H9 (cell line): Measurements from ENCODE around the gene DCAF15. TPM values are rescaled to one million over a fixed set of nuclear protein-coding genes. Genes with fewer than 3 reads are reported as not detected.

ENCODE experiments used
- DNase-seq: peaks from one replicate; pipeline ENCODE4 v3.0.0-alpha.2; 2017
- H2AFZ ChIP-seq: one replicate; pipeline ENCODE4 v1.6.1; 2013; ENCODE audit warnings: mild to moderate bottlenecking, low read length, control low read depth, moderate library complexity
- H2AK5ac ChIP-seq: 2 replicates; pipeline ENCODE4 v1.6.1; 2013; ENCODE audit warnings: low read length, control low read depth, mixed read lengths; ENCODE audit not compliant: insufficient read length
- H2BK120ac ChIP-seq: one replicate; pipeline ENCODE4 v1.6.1; 2013; ENCODE audit warnings: low read depth, mild to moderate bottlenecking, low read length, control low read depth, inconsistent platforms; ENCODE audit not compliant: poor library complexity, severe bottlenecking
- H2BK12ac ChIP-seq: 2 replicates; pipeline ENCODE4 v1.6.1; 2013; ENCODE audit warnings: low read length, control low read depth, mixed read lengths, low read depth; ENCODE audit not compliant: insufficient read length
- H2BK15ac ChIP-seq: 2 replicates; pipeline ENCODE4 v1.6.1; 2013; ENCODE audit warnings: low read depth, low read length, control low read depth
- H2BK20ac ChIP-seq: one replicate; pipeline ENCODE4 v1.6.1; 2013; ENCODE audit warnings: low read depth, mild to moderate bottlenecking, low read length, control low read depth, inconsistent platforms; ENCODE audit not compliant: poor library complexity, severe bottlenecking
- H2BK5ac ChIP-seq: 2 replicates; pipeline ENCODE4 v1.6.1; 2013; ENCODE audit warnings: low read length, control low read depth, mixed read lengths; ENCODE audit not compliant: insufficient read length
- H3K14ac ChIP-seq: 2 replicates; pipeline ENCODE4 v1.6.1; 2013; ENCODE audit warnings: low read length, control low read depth; ENCODE audit not compliant: insufficient read depth
- H3K18ac ChIP-seq: 2 replicates; pipeline ENCODE4 v1.6.1; 2013; ENCODE audit warnings: low read depth, mild to moderate bottlenecking, mixed read lengths, low read length, control low read depth; ENCODE audit not compliant: insufficient read length
- H3K23ac ChIP-seq: 2 replicates; pipeline ENCODE4 v1.6.1; 2013; ENCODE audit warnings: low read length, control low read depth, mixed read lengths, low read depth; ENCODE audit not compliant: insufficient read length
- H3K23me2 ChIP-seq: 2 replicates; pipeline ENCODE4 v1.6.1; 2013; ENCODE audit warnings: low read depth, mild to moderate bottlenecking, mixed read lengths, low read length, control low read depth; ENCODE audit not compliant: insufficient read length, poor library complexity, severe bottlenecking
- H3K27ac ChIP-seq: 2 replicates; pipeline ENCODE4 v1.5.1; 2013; ENCODE audit warnings: low read length, control low read depth, mixed read lengths, low read depth; ENCODE audit not compliant: insufficient read length
- H3K27me3 ChIP-seq: 2 replicates; pipeline ENCODE4 v1.6.1; 2013; ENCODE audit warnings: low read length, control low read depth, inconsistent platforms; ENCODE audit not compliant: insufficient read depth
- H3K4ac ChIP-seq: 2 replicates; pipeline ENCODE4 v1.6.1; 2013; ENCODE audit warnings: low read depth, mild to moderate bottlenecking, control low read depth, inconsistent platforms, low read length, moderate library complexity
- H3K4me1 ChIP-seq: 2 replicates; pipeline ENCODE4 v1.6.1; 2013; ENCODE audit warnings: low read length, control low read depth, inconsistent platforms; ENCODE audit not compliant: insufficient read depth
- H3K4me2 ChIP-seq: 2 replicates; pipeline ENCODE4 v1.6.1; 2013; ENCODE audit warnings: low read length, control low read depth, mixed read lengths; ENCODE audit not compliant: insufficient read length, insufficient read depth
- H3K56ac ChIP-seq: 2 replicates; pipeline ENCODE4 v1.6.1; 2013; ENCODE audit warnings: low read depth, mild to moderate bottlenecking, mixed read lengths, low read length, control low read depth; ENCODE audit not compliant: insufficient read length
- H3K79me1 ChIP-seq: 2 replicates; pipeline ENCODE4 v1.6.1; 2013; ENCODE audit warnings: low read depth, mild to moderate bottlenecking, moderate library complexity, low read length, control low read depth, inconsistent platforms; ENCODE audit not compliant: insufficient read depth, poor library complexity, severe bottlenecking
- H3K79me2 ChIP-seq: 2 replicates; pipeline ENCODE4 v1.6.1; 2013; ENCODE audit warnings: low read length, control low read depth, inconsistent platforms; ENCODE audit not compliant: insufficient read depth
- H3K9ac ChIP-seq: 2 replicates; pipeline ENCODE4 v1.6.1; 2013; ENCODE audit warnings: low read length, control low read depth, mixed read lengths; ENCODE audit not compliant: insufficient read length; ENCODE audit errors: extremely low read depth
- H3K9me3 ChIP-seq: one replicate; pipeline ENCODE4 v1.6.1; 2013; ENCODE audit warnings: low read depth, low read length, inconsistent platforms; ENCODE audit not compliant: control insufficient read depth
- H3T11ph ChIP-seq: one replicate; pipeline ENCODE4 v1.6.1; 2013; ENCODE audit warnings: mild to moderate bottlenecking, low read length, control low read depth, inconsistent platforms
- H4K20me1 ChIP-seq: one replicate; pipeline ENCODE4 v1.6.1; 2013; ENCODE audit not compliant: control insufficient read depth, insufficient read length, insufficient read depth
- H4K5ac ChIP-seq: 2 replicates; pipeline ENCODE4 v1.6.1; 2013; ENCODE audit warnings: low read depth, mild to moderate bottlenecking, mixed read lengths, low read length, control low read depth; ENCODE audit not compliant: insufficient read length
- H4K8ac ChIP-seq: replicated peaks from 2 replicates; pipeline ENCODE4 v1.6.1; 2013; ENCODE audit warnings: low read length, control low read depth, mixed read lengths, low read depth; ENCODE audit not compliant: insufficient read length
- H4K91ac ChIP-seq: 2 replicates; pipeline ENCODE4 v1.6.1; 2013; ENCODE audit warnings: low read depth, mild to moderate bottlenecking, moderate library complexity, mixed read lengths, low read length, control low read depth; ENCODE audit not compliant: insufficient read length
- H3K27ac Mint-ChIP-seq, 3 experiments: 2 replicates in 2 of 3; 3 replicates in 1 of 3; pipeline ENCODE4 v1.8.0; 2020 to 2021; ENCODE audit warnings: mixed read lengths in 3 of 3, mild to moderate bottlenecking in 1 of 3, moderate library complexity in 1 of 3
- H3K27me3 Mint-ChIP-seq: 2 replicates; pipeline ENCODE4 v1.8.0; 2021; ENCODE audit warnings: low read depth, mild to moderate bottlenecking, moderate library complexity, mixed read lengths
- H3K36me3 Mint-ChIP-seq, 3 experiments: 2 replicates in 2 of 3; 3 replicates in 1 of 3; pipeline ENCODE4 v1.8.0; 2020 to 2021; ENCODE audit warnings: low read depth in 3 of 3, mixed read lengths in 3 of 3; ENCODE audit not compliant: insufficient read depth in 1 of 3
- H3K4me1 Mint-ChIP-seq, 2 experiments: 2 replicates each; pipeline ENCODE4 v1.8.0; 2020; ENCODE audit warnings: mixed read lengths in 2 of 2
- H3K4me3 Mint-ChIP-seq, 2 experiments: 2 replicates in 1 of 2; 3 replicates in 1 of 2; pipeline ENCODE4 v1.8.0; 2020 to 2021; ENCODE audit warnings: mild to moderate bottlenecking in 2 of 2, mixed read lengths in 2 of 2, moderate library complexity in 1 of 2
- H3K9me3 Mint-ChIP-seq, 2 experiments: 2 replicates in 1 of 2; 3 replicates in 1 of 2; pipeline ENCODE4 v1.8.0; 2020; ENCODE audit warnings: mild to moderate bottlenecking in 2 of 2, mixed read lengths in 2 of 2, moderate library complexity in 1 of 2
- WGBS: extraction: QIAGEN DNeasy Blood & Tissue Kit; methylation state at CpG from one replicate; pipeline ENCODE4 v1.1.7; 2013; ENCODE audit warnings: missing lambda C conversion rate, low lambda C conversion rate, mixed read lengths; ENCODE audit not compliant: insufficient read length; ENCODE audit errors: extremely low coverage; 5-methylcytosine and 5-hydroxymethylcytosine counted together
- total RNA-seq: library from RNA; stranded (reverse); gene quantifications from 2 replicates; pipeline ENCODE4 v1.2.1, GENCODE V29; 2021
- TF ChIP-seq, protein P1 (sequence below): fragments of 200-600 bp; sonication (generic); conservative IDR thresholded peaks from 3 replicates; pipeline ENCODE4 v1.8.0; 2021; ENCODE audit warnings: antibody characterized with exemption, mild to moderate bottlenecking

The DCAF15 gene
- total RNA-seq, 1 experiment from 2014 or later, result 82.5 TPM

DNA sequence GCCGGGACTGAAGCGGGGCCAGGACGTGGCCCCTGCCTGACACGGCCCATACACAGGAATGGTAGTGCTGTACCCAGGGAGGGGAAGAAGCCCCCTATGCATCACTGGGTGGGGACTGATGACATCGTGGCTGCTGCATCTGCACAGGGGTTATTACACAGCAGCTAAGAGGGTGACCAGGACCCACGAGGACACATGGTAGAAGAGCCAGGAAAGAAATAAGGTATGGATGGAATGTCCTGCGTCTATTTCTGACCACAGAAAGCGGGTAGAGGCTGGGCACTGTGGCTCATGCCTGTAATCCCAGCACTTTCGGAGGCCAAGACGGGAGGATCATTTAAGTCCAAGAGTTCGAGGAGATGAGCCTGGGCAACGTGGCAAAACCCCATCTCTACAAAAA, 24.1 kb downstream of the DCAF15 start:
- Histone ChIP-seq H3K18ac (no peak overlapping the region), H2BK20ac (no peak overlapping the region), H3K4ac (no peak overlapping the region), H3K56ac (no peak overlapping the region), H4K5ac (no peak overlapping the region), H2BK15ac (no peak overlapping the region), H2AFZ (no peak overlapping the region), H3K27me3 (no peaks in the 10 kb centered on the region), H3K23me2 (no peaks in the 10 kb centered on the region), H2AK5ac (no peak overlapping the region), H3T11ph (no peak overlapping the region), H3K14ac (no peak overlapping the region), H3K9ac (no peak overlapping the region), H2BK12ac (no peak overlapping the region), H4K91ac (no peak overlapping the region), H3K27ac (no peak overlapping the region), H4K20me1 (no peaks in the 10 kb centered on the region), H2BK5ac (no peak overlapping the region), H4K8ac (no peak overlapping the region), H3K9me3 (no peaks in the 10 kb centered on the region), H3K23ac (no peak overlapping the region), H3K79me1 (no peaks in the 10 kb centered on the region), H3K79me2 (no peaks in the 10 kb centered on the region), H3K4me1 (no peaks in the 10 kb centered on the region), H3K4me2 (no peak overlapping the region), H2BK120ac (no peak overlapping the region)
- H3K4me3 Mint-ChIP-seq, result no peak overlapping the region
- H3K27ac Mint-ChIP-seq, result no peak overlapping the region
- TF ChIP-seq, protein P1, sequence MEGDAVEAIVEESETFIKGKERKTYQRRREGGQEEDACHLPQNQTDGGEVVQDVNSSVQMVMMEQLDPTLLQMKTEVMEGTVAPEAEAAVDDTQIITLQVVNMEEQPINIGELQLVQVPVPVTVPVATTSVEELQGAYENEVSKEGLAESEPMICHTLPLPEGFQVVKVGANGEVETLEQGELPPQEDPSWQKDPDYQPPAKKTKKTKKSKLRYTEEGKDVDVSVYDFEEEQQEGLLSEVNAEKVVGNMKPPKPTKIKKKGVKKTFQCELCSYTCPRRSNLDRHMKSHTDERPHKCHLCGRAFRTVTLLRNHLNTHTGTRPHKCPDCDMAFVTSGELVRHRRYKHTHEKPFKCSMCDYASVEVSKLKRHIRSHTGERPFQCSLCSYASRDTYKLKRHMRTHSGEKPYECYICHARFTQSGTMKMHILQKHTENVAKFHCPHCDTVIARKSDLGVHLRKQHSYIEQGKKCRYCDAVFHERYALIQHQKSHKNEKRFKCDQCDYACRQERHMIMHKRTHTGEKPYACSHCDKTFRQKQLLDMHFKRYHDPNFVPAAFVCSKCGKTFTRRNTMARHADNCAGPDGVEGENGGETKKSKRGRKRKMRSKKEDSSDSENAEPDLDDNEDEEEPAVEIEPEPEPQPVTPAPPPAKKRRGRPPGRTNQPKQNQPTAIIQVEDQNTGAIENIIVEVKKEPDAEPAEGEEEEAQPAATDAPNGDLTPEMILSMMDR, result no peak
- peaks cover 13 to 20% of the 10 kb centered on the region in 2 experiments for H3K4me1 Mint-ChIP-seq
- no peaks in the 10 kb centered on the region for H3K27me3 Mint-ChIP-seq
- no peak for DNase-seq
- WGBS, result no CpG with 5 or more reads among the region's 12 CpGs
- no peaks in the 10 kb centered on the region for H3K9me3 Mint-ChIP-seq
- peaks cover 4 to 31% (median 9%) of the 10 kb centered on the region in 3 experiments; a peak in 6 of 7 replicates for H3K36me3 Mint-ChIP-seq
